Lung microvascular endothelial cell (primary cell): ENCODE measurements around the gene ZNF668. TPM values are rescaled to one million over a fixed set of nuclear protein-coding genes. Genes with fewer than 3 reads are reported as not detected.
"Not testable (repeated sequence)": the region's sequence is repeated elsewhere in the genome, so short reads cannot be mapped to it uniquely, and the experiment has no call there.

Experiments used
- DNase-seq, 2 donors: peaks; one replicate each; pipeline versions ENCODE4 v3.0.0 to v3.0.0-alpha.2; 2010; ENCODE audit warnings: low read depth in 2 of 2
- total RNA-seq: library from RNA; depleted of rRNA; stranded (reverse); fragments of >200 nt; gene quantifications from 2 replicates; pipeline ENCODE4 v1.2.1, GENCODE V29; 2014

The ZNF668 gene
- total RNA-seq, 1 donor from 2014 or later = 6.0 TPM

- DNase-seq = not testable (repeated sequence)
These were observed 27.0 kb upstream of the ZNF668 start for GRCh38 chr16:31100876-31101641.

- peak in 1 of 2 donors; percentile 33 for DNase-seq
These were observed 26.0 kb upstream of the ZNF668 start for GRCh38 chr16:31099860-31100638.

GRCh38 chr16:31094424-31095120 is 20.5 kb upstream of the ZNF668 start, which contains the start of gene VKORC1:
Gene VKORC1, minus strand, starts transcription at chr16:31094797. Its CDS starts 68 bp downstream, at chr16:31094729.
- peak; percentile 98 for DNase-seq

- no peak for DNase-seq
These were observed 20.0 kb upstream of the ZNF668 start for GRCh38 chr16:31094088-31094423.

GRCh38 chr16:31093132-31093703 is 19.2 kb upstream of the ZNF668 start:
- DNase-seq = peak in 1 of 2 donors; percentile 27

- no peak for DNase-seq
These were observed 18.3 kb upstream of the ZNF668 start for GRCh38 chr16:31092330-31092729.

GRCh38 chr16:31090540-31090939 is 16.5 kb upstream of the ZNF668 start:
- no peak for DNase-seq

GRCh38 chr16:31089199-31089598 is 15.2 kb upstream of the ZNF668 start:
- DNase-seq = no peak

- no peak for DNase-seq
These were observed 14.6 kb upstream of the ZNF668 start, which contains the start of gene PRSS53 for GRCh38 chr16:31088459-31089183. Gene PRSS53, minus strand, starts transcription at chr16:31088943. Its CDS starts 134 bp downstream, at chr16:31088809.

GRCh38 chr16:31087971-31088370 is 13.9 kb upstream of the ZNF668 start:
- DNase-seq = no peak

- no peak for DNase-seq
These were observed 13.4 kb upstream of the ZNF668 start for GRCh38 chr16:31087481-31087880.

GRCh38 chr16:31086629-31086906 is 12.5 kb upstream of the ZNF668 start:
- no peak for DNase-seq

GRCh38 chr16:31085873-31086628 is 12.0 kb upstream of the ZNF668 start:
- no peak for DNase-seq

GRCh38 chr16:31085411-31085810 is 11.4 kb upstream of the ZNF668 start:
- no peak for DNase-seq

- DNase-seq = no peak
These were observed 10.7 kb upstream of the ZNF668 start for GRCh38 chr16:31084584-31085302.

- DNase-seq = no peak
These were observed 9.9 kb upstream of the ZNF668 start for GRCh38 chr16:31083981-31084380.

GRCh38 chr16:31083556-31083955 is 9.5 kb upstream of the ZNF668 start:
- no peak for DNase-seq

- no peak for DNase-seq
These were observed 9.0 kb upstream of the ZNF668 start for GRCh38 chr16:31083081-31083480.

GRCh38 chr16:31082368-31083045 is 8.5 kb upstream of the ZNF668 start:
- DNase-seq = no peak
